LNCaP clone FGC (cell line): ENCODE results near the gene TASP1.

ENCODE experiments used
- DNase-seq: peaks from one replicate; pipeline ENCODE4 v3.0.0-alpha.2; 2011; ENCODE audit warnings: low read depth
- H3K4me3 ChIP-seq: 2 replicates; pipeline ENCODE4 v1.5.1; 2011; ENCODE audit warnings: mild to moderate bottlenecking, low read depth, low read length, control low read depth
- CTCF ChIP-seq: IDR thresholded peaks from 2 replicates; pipeline ENCODE4 v1.5.1; 2012; ENCODE audit warnings: mild to moderate bottlenecking; ENCODE audit not compliant: control insufficient read depth, insufficient read depth; ENCODE audit errors: extremely low read depth

The TASP1 gene

GRCh38 chr20:13402171-13402760 lies 236.5 kb downstream of the TASP1 start:
- no peak for TF ChIP-seq CTCF
- H3K4me3 ChIP-seq: no peak overlapping the region
- DNase-seq: no peak

- H3K4me3 ChIP-seq: no peak overlapping the region
- DNase-seq: no peak
- TF ChIP-seq CTCF: no peak
Measured at GRCh38 chr20:13401596-13401995, 237.1 kb downstream of the TASP1 start.

- DNase-seq: no peak
- no peak overlapping the region for H3K4me3 ChIP-seq
- TF ChIP-seq CTCF: no peak
Measured at GRCh38 chr20:13400453-13400852, 238.3 kb downstream of the TASP1 start.

GRCh38 chr20:13397300-13397724 lies 241.4 kb downstream of the TASP1 start:
- H3K4me3 ChIP-seq: no peak overlapping the region
- TF ChIP-seq CTCF: no peak
- no peak for DNase-seq

GRCh38 chr20:13396826-13397225 lies 241.9 kb downstream of the TASP1 start:
- no peak for TF ChIP-seq CTCF
- H3K4me3 ChIP-seq: no peak overlapping the region
- no peak for DNase-seq

GRCh38 chr20:13396022-13396421 lies 242.7 kb downstream of the TASP1 start:
- TF ChIP-seq CTCF: no peak
- H3K4me3 ChIP-seq: no peak overlapping the region
- no peak for DNase-seq

GRCh38 chr20:13395232-13395631 lies 243.5 kb downstream of the TASP1 start:
- no peak overlapping the region for H3K4me3 ChIP-seq
- no peak for DNase-seq
- TF ChIP-seq CTCF: no peak
